Astrocyte of the spinal cord (primary cell): Measurements from ENCODE around the gene FUZ.

Experiments used
- DNase-seq: peaks from one replicate; pipeline ENCODE4 v3.0.0; 2011; ENCODE audit warnings: low read depth, low spot score
- H3K4me3 ChIP-seq: 2 replicates; pipeline ENCODE4 v1.5.1; 2011; ENCODE audit warnings: low read depth, mild to moderate bottlenecking, low read length, moderate library complexity
- CTCF ChIP-seq: IDR thresholded peaks from 2 replicates; pipeline ENCODE4 v1.5.1; 2012; ENCODE audit warnings: low read depth, mild to moderate bottlenecking, low read length, inconsistent platforms
- in situ Hi-C: cut with HindIII; loops from 2 replicates; pipeline ENCODE4 v1.10.0; 2017; ENCODE audit warnings: low sequenced_read_pairs

The FUZ gene

GRCh38 chr19:49831592-49831991 is 18.5 kb upstream of the FUZ start:
- no peak for DNase-seq
- in situ Hi-C loops: no loop called here
- no peak for TF ChIP-seq CTCF
- H3K4me3 ChIP-seq: no peak overlapping the region

GRCh38 chr19:49830766-49831165 is 17.7 kb upstream of the FUZ start:
- no peak for DNase-seq
- no peak for TF ChIP-seq CTCF
- in situ Hi-C loops: no loop called here
- no peak overlapping the region for H3K4me3 ChIP-seq

- in situ Hi-C loops: no loop called here
These were observed 16.6 kb upstream of the FUZ start for GRCh38 chr19:49829721-49830120.

DNA sequence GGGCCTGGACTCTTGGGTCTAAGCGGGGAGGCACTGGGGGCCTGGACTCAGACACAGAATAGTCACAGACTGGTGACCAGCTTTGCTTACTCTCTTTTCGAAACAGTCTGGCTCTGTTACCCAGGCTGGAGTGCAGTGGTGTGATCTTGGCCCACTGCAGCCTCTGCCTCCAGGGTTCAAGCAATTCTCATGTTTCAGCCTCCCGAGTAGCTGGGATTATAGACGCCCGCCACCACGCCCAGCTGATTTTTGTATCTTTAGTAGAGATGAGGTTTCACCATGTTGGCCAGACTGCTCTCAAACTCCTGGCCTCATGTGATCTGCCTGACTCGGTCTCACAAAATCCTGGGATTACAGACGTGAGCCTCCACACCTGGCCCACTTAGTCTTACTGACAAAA is 16.1 kb upstream of the FUZ start:
- no peak overlapping the region for H3K4me3 ChIP-seq
- in situ Hi-C loops: no loop called here
- TF ChIP-seq CTCF: no peak
- no peak for DNase-seq

More at GRCh38 chr19:49829721-49830120, 16.6 kb upstream of the FUZ start:
- no peak for TF ChIP-seq CTCF
- H3K4me3 ChIP-seq: no peak overlapping the region
- DNase-seq: no peak

DNA sequence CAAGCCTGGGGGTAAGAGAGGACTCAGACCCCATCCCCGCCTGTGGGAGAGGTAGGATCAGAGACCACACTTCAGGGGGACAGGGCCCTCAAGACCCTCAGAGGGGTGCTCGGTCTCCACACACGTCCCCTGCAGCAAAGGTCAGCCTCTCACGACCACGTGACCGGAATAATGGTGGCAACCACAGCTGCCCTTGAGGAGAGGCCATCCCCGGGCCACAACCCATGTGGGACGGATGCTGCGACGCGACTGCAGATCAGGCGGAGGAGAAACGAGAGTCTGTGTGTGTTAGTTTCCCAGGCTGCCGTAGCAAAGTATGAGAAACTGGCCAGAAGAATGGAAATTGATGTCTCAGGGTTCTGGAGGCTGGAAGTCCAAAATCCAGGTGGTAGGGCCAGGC is 13.9 kb upstream of the FUZ start:
- in situ Hi-C loops: no loop called here
- no peak overlapping the region for H3K4me3 ChIP-seq
- TF ChIP-seq CTCF: no peak
- DNase-seq: no peak

DNA sequence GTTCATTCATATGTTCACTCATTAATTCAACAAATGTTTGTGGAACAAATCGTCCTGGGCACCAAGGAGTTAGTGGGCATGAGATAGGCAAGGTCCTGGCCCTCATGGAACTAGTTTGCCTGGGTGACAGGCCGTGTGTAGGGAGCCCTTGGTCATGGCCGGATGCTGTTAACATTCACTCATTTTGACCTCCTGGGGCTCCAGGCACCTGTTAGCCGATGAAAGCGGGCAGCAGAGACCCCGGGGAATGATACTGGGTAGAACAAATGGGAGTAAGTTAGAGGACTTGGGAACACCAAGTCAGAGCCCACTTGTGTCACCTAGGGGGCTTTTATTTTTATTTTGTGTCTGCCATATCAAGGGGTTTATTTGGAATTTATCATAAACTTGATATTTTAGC is 11.6 kb upstream of the FUZ start:
- in situ Hi-C loops: no loop called here
- no peak overlapping the region for H3K4me3 ChIP-seq
- DNase-seq: no peak
- TF ChIP-seq CTCF: no peak

DNA sequence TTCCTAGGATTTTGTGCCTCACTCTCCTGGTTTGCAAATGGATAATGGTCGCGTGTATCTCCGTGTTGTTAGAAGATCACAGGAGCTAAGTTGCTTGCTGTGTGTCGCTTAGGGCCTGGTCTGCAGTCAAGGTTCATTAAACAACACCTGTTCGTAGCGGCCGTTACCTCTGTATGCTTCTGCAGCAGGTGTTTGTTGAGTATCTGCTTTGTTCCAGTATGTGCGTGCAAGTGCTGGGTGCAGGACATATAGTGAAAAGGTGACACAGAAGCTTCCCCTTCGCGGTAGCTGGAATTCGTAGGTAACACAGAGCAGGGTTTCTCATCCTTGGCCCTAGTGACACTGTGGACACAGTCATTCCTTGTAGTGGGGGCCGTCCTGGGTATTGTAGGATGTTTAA is 10.4 kb upstream of the FUZ start:
- in situ Hi-C loops: no loop called here
- H3K4me3 ChIP-seq: no peak overlapping the region
- no peak for TF ChIP-seq CTCF
- DNase-seq: no peak
